ENCODE results near the gene OR52M1. TPM values are rescaled to one million over a fixed set of nuclear protein-coding genes. Genes with fewer than 3 reads are reported as not detected.

Gene OR52M1
- total RNA-seq, 1 donor from 2014 or later, result not detected

DNA sequence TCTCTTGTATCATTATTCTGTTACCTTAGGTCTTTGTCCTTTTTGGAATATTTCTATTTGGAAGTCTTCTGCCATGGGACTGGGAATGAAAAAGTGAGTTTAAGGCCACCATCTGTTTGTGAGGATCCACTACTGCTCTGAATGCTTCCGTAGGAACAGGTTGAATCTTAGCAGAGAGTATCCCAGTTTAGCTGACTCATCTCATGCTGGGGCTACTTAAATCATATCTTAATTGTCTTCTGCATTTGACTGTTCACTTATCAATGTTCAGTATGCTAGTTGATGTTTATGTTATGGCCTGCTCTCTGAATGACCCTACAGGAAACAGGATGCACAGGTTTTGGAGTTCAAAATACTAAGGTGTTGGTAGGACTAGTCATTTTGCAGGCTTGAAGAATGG is 35.1 kb downstream of the OR52M1 start:
- POLR2A ChIA-PET, result no interaction called here
- Mint-ChIP-seq H3K9me3 (no peaks in the 10 kb centered on the region), H3K27ac (no peak overlapping the region), H3K4me3 (no peak overlapping the region), H3K4me1 (no peaks in the 10 kb centered on the region), H3K36me3 (ENCODE audit: low read depth) (no peaks in the 10 kb centered on the region), H3K27me3 (peaks cover 24% of the 10 kb centered on the region)
- DNase-seq, result no peak
- intact Hi-C loops (cut with micrococcal nuclease), result no loop called here
- CTCF ChIA-PET, result no interaction called here
- no peak for ATAC-seq (ENCODE audit: low read depth)
- TF ChIP-seq, protein P1, sequence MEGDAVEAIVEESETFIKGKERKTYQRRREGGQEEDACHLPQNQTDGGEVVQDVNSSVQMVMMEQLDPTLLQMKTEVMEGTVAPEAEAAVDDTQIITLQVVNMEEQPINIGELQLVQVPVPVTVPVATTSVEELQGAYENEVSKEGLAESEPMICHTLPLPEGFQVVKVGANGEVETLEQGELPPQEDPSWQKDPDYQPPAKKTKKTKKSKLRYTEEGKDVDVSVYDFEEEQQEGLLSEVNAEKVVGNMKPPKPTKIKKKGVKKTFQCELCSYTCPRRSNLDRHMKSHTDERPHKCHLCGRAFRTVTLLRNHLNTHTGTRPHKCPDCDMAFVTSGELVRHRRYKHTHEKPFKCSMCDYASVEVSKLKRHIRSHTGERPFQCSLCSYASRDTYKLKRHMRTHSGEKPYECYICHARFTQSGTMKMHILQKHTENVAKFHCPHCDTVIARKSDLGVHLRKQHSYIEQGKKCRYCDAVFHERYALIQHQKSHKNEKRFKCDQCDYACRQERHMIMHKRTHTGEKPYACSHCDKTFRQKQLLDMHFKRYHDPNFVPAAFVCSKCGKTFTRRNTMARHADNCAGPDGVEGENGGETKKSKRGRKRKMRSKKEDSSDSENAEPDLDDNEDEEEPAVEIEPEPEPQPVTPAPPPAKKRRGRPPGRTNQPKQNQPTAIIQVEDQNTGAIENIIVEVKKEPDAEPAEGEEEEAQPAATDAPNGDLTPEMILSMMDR (IDR thresholded peaks at IDR 0.05), result no peak

DNA sequence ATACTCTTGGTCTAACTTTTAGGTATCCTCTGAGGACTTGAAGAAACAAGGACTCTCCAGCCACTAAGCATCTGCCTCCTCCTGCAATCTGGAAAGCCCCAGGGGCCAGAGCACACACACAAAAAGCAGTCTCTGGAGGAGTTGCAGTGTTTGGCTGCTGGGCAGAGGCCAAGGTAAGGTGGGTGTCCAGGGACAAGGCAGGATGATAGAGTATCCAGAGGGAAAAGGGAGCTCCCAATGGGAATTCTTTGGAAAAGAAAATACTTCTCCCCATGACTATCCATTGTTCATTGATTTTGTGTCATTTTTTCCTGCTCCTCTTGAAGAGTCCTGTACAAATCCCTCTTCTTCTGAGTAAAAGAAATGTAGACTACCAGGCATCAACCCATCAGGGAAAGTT is 36.5 kb downstream of the OR52M1 start, which contains the start of gene OR52I2:
OR52I2 (plus strand) TSS at position 301 of the 400 bp plus-strand sequence.
- ChIA-PET CTCF (no interaction called here), POLR2A (interaction anchor here (0.7 kb wide), 1 partner anchor 44 kb away, joined by 3 read pairs; no protein-coding TSS in a partner anchor)
- intact Hi-C loops (cut with micrococcal nuclease), result no loop called here
- TF ChIP-seq, protein P1 (IDR thresholded peaks at IDR 0.05), result no peak
- ATAC-seq (ENCODE audit: low read depth) (no peak), DNase-seq (no peak)
- no peak within 1 kb of the TSS for H3K4me3 Mint-ChIP-seq
- no peaks in the 10 kb centered on the region for H3K4me1 Mint-ChIP-seq
- no peaks in the 10 kb centered on the region for H3K36me3 Mint-ChIP-seq (ENCODE audit: low read depth)
- no peaks in the 10 kb centered on the region for H3K9me3 Mint-ChIP-seq
- H3K27me3 Mint-ChIP-seq, result peaks cover 24% of the 10 kb centered on the region
- no peak within 1 kb of the TSS for H3K27ac Mint-ChIP-seq

DNA sequence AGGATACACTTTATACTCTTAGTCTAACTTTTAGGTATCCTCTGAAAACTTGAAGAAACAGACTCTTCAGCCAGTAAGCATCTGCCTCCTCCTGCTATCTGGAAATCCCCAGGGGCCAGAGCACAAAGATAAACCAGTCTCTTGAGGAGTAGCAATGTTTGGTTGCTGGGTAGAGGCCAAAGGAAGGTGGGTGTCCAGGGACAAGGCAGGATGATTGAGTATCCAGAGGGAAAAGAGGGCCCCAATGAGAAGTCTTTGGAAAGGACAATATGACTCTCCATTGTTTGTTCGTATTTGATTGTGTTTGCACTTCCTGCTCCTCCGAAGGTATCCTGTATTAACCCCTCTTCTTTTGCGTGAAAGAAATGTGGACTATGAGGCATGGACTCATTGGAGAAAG is 44.0 kb downstream of the OR52M1 start:
- DNase-seq (no peak), ATAC-seq (ENCODE audit: low read depth) (no peak)
- CTCF ChIA-PET, result no interaction called here
- TF ChIP-seq, protein P1 (IDR thresholded peaks at IDR 0.05), result no peak
- Mint-ChIP-seq H3K9me3 (no peaks in the 10 kb centered on the region), H3K36me3 (ENCODE audit: low read depth) (no peaks in the 10 kb centered on the region), H3K4me1 (no peaks in the 10 kb centered on the region), H3K4me3 (no peak overlapping the region), H3K27me3 (peaks cover 7% of the 10 kb centered on the region), H3K27ac (no peak overlapping the region)
- POLR2A ChIA-PET, result no interaction called here
- intact Hi-C loops (cut with micrococcal nuclease), result no loop called here

DNA sequence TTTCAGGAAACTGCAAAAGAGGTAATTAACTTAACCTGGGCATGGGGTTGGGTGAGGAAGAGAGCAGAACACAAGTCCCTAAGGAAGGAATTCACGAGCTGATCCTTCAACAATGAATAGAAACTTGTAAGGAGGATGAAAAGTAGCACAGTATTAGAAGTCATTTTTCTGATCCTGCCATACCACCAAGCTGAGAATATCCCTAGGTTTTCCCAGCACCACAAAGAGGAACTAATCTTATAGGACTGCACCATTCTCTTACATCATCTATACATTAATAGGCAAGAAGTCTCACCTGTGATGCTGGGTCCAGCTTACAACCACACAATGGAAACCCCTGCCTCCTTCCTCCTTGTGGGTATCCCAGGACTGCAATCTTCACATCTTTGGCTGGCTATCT is 48.7 kb downstream of the OR52M1 start, which contains the start of gene OR52I1:
OR52I1 (plus strand) TSS at position 301 of the 400 bp plus-strand sequence; CDS start at position 301, 0 bp downstream.
- no peak within 1 kb of the TSS for H3K4me3 Mint-ChIP-seq
- intact Hi-C loops (cut with micrococcal nuclease), result no loop called here
- H3K27ac Mint-ChIP-seq, result no peak within 1 kb of the TSS
- no peaks in the 10 kb centered on the region for H3K4me1 Mint-ChIP-seq
- no peaks in the 10 kb centered on the region for H3K9me3 Mint-ChIP-seq
- DNase-seq, result no peak
- no peak for ATAC-seq (ENCODE audit: low read depth)
- TF ChIP-seq, protein P1 (IDR thresholded peaks at IDR 0.05), result no peak
- ChIA-PET CTCF (no interaction called here), POLR2A (no interaction called here)
- H3K27me3 Mint-ChIP-seq, result no peaks in the 10 kb centered on the region
- peaks cover 29% of the 10 kb centered on the region for H3K36me3 Mint-ChIP-seq (ENCODE audit: low read depth)

Other genes starting within 250 kb of the OR52M1 start
- gene OR52B4, start 176.8 kb upstream of the OR52M1 start, total RNA-seq, result not detected in 2 replicates
- 27.7 and 30.8 TPM in 2 replicates for gene TRIM21, start 151.5 kb upstream of the OR52M1 start, total RNA-seq
- gene OR52K2, start 95.9 kb upstream of the OR52M1 start, total RNA-seq, result not detected in 2 replicates
- not detected in 2 replicates for gene OR52K1, start 62.5 kb upstream of the OR52M1 start, total RNA-seq
- gene OR52I2, start 36.6 kb downstream of the OR52M1 start, total RNA-seq, result not detected in 2 replicates
- not detected in 2 replicates for gene OR52I1, start 48.8 kb downstream of the OR52M1 start, total RNA-seq
- gene TRIM68, start 63.0 kb downstream of the OR52M1 start, total RNA-seq, result 15.2 and 16.9 TPM in 2 replicates
- not detected in 2 replicates for gene OR51D1, start 92.3 kb downstream of the OR52M1 start, total RNA-seq
- not detected in 2 replicates for gene OR51E1, start 98.8 kb downstream of the OR52M1 start, total RNA-seq
- not detected in 2 replicates for gene OR51E2, start 152.7 kb downstream of the OR52M1 start, total RNA-seq
- gene MMP26, start 159.6 kb downstream of the OR52M1 start, total RNA-seq, result not detected in 2 replicates
- gene OR51F1, start 224.7 kb downstream of the OR52M1 start, total RNA-seq, result not detected in 2 replicates